Smooth muscle cell (in vitro differentiated cells): ENCODE data around the gene FAM171A1. TPM values are rescaled to one million over a fixed set of nuclear protein-coding genes. Genes with fewer than 3 reads are reported as not detected.
A peak's percentile ranks its signal among the peaks of the same experiment; 100 is the strongest.

Source experiments
- DNase-seq: peaks from one replicate; lab custom pipeline; 2025; ENCODE audit not compliant: unreplicated experiment; lab: John Stamatoyannopoulos, UW
- H2AFZ ChIP-seq: fragments of 200-600 bp; sonication (generic); 2 replicates; pipeline ENCODE4 v1.6.0; 2016; ENCODE audit warnings: antibody characterized with exemption, low read depth, mild to moderate bottlenecking
- H3F3A ChIP-seq: fragments of 200-600 bp; sonication (generic); 2 replicates; pipeline ENCODE4 v1.6.0; 2017; ENCODE audit warnings: antibody characterized with exemption, low read depth
- H3K27ac ChIP-seq: fragments of 200-600 bp; sonication (generic); 2 replicates; pipeline ENCODE4 v1.5.1; 2016; ENCODE audit warnings: low read depth, mild to moderate bottlenecking
- H3K27me3 ChIP-seq: fragments of 200-600 bp; sonication (generic); 2 replicates; pipeline ENCODE4 v1.6.1; 2016; ENCODE audit warnings: low read depth, mild to moderate bottlenecking
- H3K36me3 ChIP-seq: fragments of 200-600 bp; sonication (generic); 2 replicates; pipeline ENCODE4 v1.5.1; 2016; ENCODE audit warnings: low read depth
- H3K4me1 ChIP-seq: fragments of 200-600 bp; sonication (generic); 2 replicates; pipeline ENCODE4 v1.5.1; 2016; ENCODE audit warnings: low read depth
- H3K4me2 ChIP-seq: fragments of 200-600 bp; sonication (generic); 2 replicates; pipeline ENCODE4 v1.6.0; 2016; ENCODE audit warnings: mild to moderate bottlenecking
- H3K4me3 ChIP-seq: fragments of 200-600 bp; sonication (generic); 2 replicates; pipeline ENCODE4 v1.5.1; 2016; ENCODE audit warnings: mild to moderate bottlenecking
- H3K79me2 ChIP-seq: fragments of 200-600 bp; sonication (generic); 2 replicates; pipeline ENCODE4 v1.6.0; 2016; ENCODE audit warnings: low read depth, mild to moderate bottlenecking
- H3K9ac ChIP-seq: fragments of 200-600 bp; sonication (generic); 2 replicates; pipeline ENCODE4 v1.6.0; 2016; ENCODE audit warnings: low read depth
- H3K9me3 ChIP-seq: fragments of 200-600 bp; sonication (generic); replicated peaks from 2 replicates; pipeline ENCODE4 v1.5.1; 2016; ENCODE audit warnings: low read depth
- H4K20me1 ChIP-seq: fragments of 200-600 bp; sonication (generic); 2 replicates; pipeline ENCODE4 v1.6.0; 2016; ENCODE audit warnings: low read depth
- CTCF ChIP-seq: fragments of 200-600 bp; sonication (generic); IDR thresholded peaks from 2 replicates; pipeline ENCODE4 v1.5.1; 2017; ENCODE audit warnings: borderline replicate concordance, mild to moderate bottlenecking, antibody characterized with exemption; ENCODE audit not compliant: insufficient read depth, poor library complexity, severe bottlenecking
- WGBS: methylation state at CpG from one replicate; pipeline ENCODE4 v1.1.7; 2016; ENCODE audit warnings: low lambda C conversion rate; 5-methylcytosine and 5-hydroxymethylcytosine counted together
- polyA plus RNA-seq: library from polyadenylated mRNA; unstranded; fragments of >200 nt; fragmentation: Nextera tagmentation; extraction: Ambion mirVana; gene quantifications from 2 replicates; pipeline ENCODE4 v1.2.1, GENCODE V29; 2016
- total RNA-seq: library from RNA; depleted of rRNA; stranded (reverse); fragments of >200 nt; gene quantifications from 2 replicates; pipeline ENCODE4 v1.2.3, GENCODE V29; 2014

The FAM171A1 gene
- total and polyA plus RNA-seq, 2 experiments from 2014 or later, result 25.5 to 37.2 TPM

DNA sequence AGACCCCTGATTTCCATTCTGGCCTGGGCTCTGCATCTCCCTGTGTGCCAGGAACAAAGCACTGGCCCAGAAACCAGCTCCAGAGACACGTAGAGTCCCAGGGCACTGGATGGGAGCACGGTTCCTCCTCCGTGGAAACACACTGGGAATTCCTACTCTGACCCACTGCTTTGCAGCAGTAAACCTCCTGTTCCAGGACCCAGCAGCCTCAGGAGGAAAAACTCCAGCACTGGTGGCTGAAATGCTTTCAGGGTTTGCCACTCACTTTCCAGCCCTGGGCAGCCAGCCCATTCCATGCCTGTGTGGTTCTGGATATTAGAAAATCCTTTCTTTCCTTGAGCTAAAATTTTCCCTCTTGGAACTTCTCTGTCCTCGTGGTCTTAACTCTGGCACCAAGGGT is 58.0 kb downstream of the FAM171A1 start:
- no peaks in the 10 kb centered on the region for H3K27me3 ChIP-seq
- H3K9ac ChIP-seq, result no peak overlapping the region
- no peak for TF ChIP-seq CTCF
- H3K4me3 ChIP-seq, result no peak overlapping the region
- H3K4me2 ChIP-seq, result peak overlapping the region; percentile 76
- no peak overlapping the region for H2AFZ ChIP-seq
- 48% methylated on average over 4 of the region's 4 CpGs for WGBS
- H3F3A ChIP-seq, result peaks cover 8% of the 10 kb centered on the region
- peak overlapping the region; percentile 29 for H3K27ac ChIP-seq
- H3K36me3 ChIP-seq, result no peaks in the 10 kb centered on the region
- DNase-seq, result no peak
- H4K20me1 ChIP-seq, result peaks cover 99% of the 10 kb centered on the region
- peaks cover 16% of the 10 kb centered on the region for H3K79me2 ChIP-seq
- peaks cover 10% of the 10 kb centered on the region for H3K4me1 ChIP-seq
- no peaks in the 10 kb centered on the region for H3K9me3 ChIP-seq

DNA sequence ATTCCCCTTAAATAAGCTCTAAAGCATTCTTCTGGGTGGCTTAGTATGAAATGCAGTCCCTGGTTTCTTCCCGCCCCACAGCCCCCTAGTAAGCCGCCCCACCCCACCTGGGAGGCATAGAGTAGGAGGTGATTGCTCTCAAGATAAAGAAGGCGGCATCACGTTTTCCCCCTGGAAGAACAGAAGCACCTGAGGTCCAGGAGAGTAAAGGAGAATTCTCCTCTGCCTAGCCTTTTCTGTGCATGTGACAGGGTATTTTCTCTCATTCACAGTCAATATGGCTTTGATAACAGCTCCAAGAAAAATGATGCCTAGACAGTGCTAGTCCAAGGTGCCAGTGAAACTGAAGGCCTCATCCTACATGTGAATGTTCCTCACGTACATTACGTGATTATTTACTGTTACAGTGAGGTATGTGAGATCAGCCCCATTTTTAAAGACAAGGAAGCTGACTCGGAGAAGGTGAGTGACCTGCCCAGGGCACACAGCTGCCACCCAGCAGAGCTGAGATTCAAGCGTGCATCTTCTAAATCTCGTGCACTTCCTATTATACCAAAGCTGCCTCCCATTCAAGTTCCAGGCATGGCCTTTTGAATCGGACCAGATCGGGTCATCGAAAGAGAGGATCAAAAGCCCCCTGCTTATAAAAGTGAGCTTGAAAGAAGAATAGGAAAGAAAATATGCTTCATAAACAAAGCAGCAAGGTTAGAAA is 59.4 kb downstream of the FAM171A1 start:
- Histone ChIP-seq H2AFZ (no peak overlapping the region), H3K4me3 (no peak overlapping the region), H3K4me1 (peaks cover 10% of the 10 kb centered on the region), H3K36me3 (no peaks in the 10 kb centered on the region), H3F3A (peaks cover 8% of the 10 kb centered on the region), H3K79me2 (peaks cover 26% of the 10 kb centered on the region), H3K27me3 (no peaks in the 10 kb centered on the region), H4K20me1 (peaks cover 98% of the 10 kb centered on the region), H3K27ac (no peak overlapping the region), H3K9ac (no peak overlapping the region), H3K4me2 (no peak overlapping the region), H3K9me3 (no peaks in the 10 kb centered on the region)
- no peak for TF ChIP-seq CTCF
- 82% methylated on average over 12 of the region's 12 CpGs for WGBS
- no peak for DNase-seq

DNA sequence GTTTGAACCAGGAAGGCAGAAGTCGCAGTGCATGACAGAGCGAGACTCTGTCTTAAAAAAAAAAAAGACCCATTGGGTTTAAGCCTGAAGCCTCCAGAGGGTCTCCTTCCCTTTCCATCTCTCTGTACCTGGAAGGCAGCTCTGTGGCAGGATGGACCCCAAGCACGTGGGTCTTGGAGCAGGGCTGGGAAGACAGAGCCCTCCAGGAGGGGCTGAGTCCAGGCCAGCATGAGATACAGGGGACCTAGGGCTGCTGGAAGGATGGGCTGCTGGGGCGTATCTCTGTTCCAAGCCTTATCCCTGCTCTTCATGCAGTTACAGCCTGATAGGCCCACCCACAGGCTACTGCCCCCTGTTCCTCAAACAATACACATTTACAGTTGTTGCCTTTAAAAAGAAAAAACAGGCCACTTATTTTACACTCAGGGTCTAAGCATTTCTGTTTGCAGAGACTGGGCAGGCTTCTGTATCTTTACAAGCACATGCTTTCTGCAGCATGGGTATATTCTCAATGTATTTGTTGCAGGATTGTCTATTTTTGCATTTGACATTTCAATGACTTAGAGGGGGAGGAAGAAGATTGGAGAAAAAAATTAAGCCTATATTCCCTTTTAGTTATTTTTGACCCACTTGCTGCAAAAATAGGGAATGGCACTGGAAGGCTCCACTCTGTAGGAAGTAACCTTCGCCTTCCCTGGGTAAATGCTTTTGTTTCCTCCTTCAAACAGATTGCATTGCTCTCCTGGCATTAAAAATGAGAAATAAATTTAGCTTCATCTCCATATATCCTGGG is 60.1 kb downstream of the FAM171A1 start:
- Histone ChIP-seq H3K27ac (no peak overlapping the region), H3K4me1 (peaks cover 6% of the 10 kb centered on the region), H3K4me3 (no peak overlapping the region), H3K9me3 (no peaks in the 10 kb centered on the region), H3K9ac (no peak overlapping the region), H3K79me2 (peaks cover 25% of the 10 kb centered on the region), H3F3A (peaks cover 8% of the 10 kb centered on the region), H3K36me3 (no peaks in the 10 kb centered on the region), H4K20me1 (peaks cover 98% of the 10 kb centered on the region), H3K27me3 (no peaks in the 10 kb centered on the region), H2AFZ (no peak overlapping the region), H3K4me2 (no peak overlapping the region)
- TF ChIP-seq CTCF, result no peak
- DNase-seq, result no peak
- WGBS, result 94% methylated on average over 5 of the region's 5 CpGs
